ENCODE results near the gene KIFC3. TPM values are rescaled to one million over a fixed set of nuclear protein-coding genes. Genes with fewer than 3 reads are reported as not detected.

KIFC3 gene
- total and polyA plus RNA-seq, 2 of the 13 experiments (the other 11 are each of a cell fraction or from before 2014, with no cell fraction given): 42.1 to 45.3 TPM

GRCh38 chr16:57720142-57720575, 82.1 kb downstream of the KIFC3 start (continued):
- TF ChIP-seq CBFB (CRISPR knock-in tag; IDR thresholded peaks at IDR 0.05): peak; percentile 22; the same call in 1 of the 2 replicates
- no peak for TF ChIP-seq ZNF512 (CRISPR knock-in tag; IDR thresholded peaks at IDR 0.05)
- no peak for TF ChIP-seq ZBTB34 (CRISPR knock-in tag; IDR thresholded peaks at IDR 0.05)
- TF ChIP-seq ARID5B (CRISPR knock-in tag; IDR thresholded peaks at IDR 0.05): peak; percentile 45; the same call in 1 of the 2 replicates
- 0 out of 2 replicates have a peak, but pooled peaks have one; percentile 23 for TF ChIP-seq IRF9 (CRISPR knock-in tag; IDR thresholded peaks at IDR 0.05; ENCODE audit: borderline replicate concordance)
- TF ChIP-seq CREBL2 (CRISPR knock-in tag; IDR thresholded peaks at IDR 0.05; ENCODE audit: borderline replicate concordance): 0 out of 2 replicates have a peak, but pooled peaks have one; percentile 32
- peak; percentile 43; the same call in 1 of the 2 replicates for TF ChIP-seq HNF4A (CRISPR knock-in tag; IDR thresholded peaks at IDR 0.05)
- TF ChIP-seq NONO (IDR thresholded peaks at IDR 0.05): no peak
- TF ChIP-seq NONO (CRISPR knock-in tag; conservative IDR thresholded peaks at IDR 0.05): peak; percentile 28; the same call in 1 of the 2 replicates
- TF ChIP-seq ZBTB33 (CRISPR knock-in tag; IDR thresholded peaks at IDR 0.05): peak; percentile 61; the same call in 1 of the 2 replicates
- TF ChIP-seq ZFP36 (IDR thresholded peaks at IDR 0.05; ENCODE audit: borderline replicate concordance, low read depth, low read length, partially characterized antibody): no peak
- peak; percentile 79 for TF ChIP-seq SALL1 (CRISPR knock-in tag; IDR thresholded peaks at IDR 0.05)
- peak; percentile 39; the same call in 1 of the 2 replicates for TF ChIP-seq UBTF (CRISPR knock-in tag; IDR thresholded peaks at IDR 0.05)
- TF ChIP-seq GATAD2A (CRISPR knock-in tag; IDR thresholded peaks at IDR 0.05): peak; percentile 60; the same call in 1 of the 2 replicates
- peak; percentile 57 for TF ChIP-seq FOXA3 (CRISPR knock-in tag; IDR thresholded peaks at IDR 0.05)
- peak; percentile 84 for TF ChIP-seq ZNF230 (CRISPR knock-in tag; IDR thresholded peaks at IDR 0.05)

Measured in HepG2 (cell line).